GM19452 (cell line): Measurements from ENCODE around the gene DYNC1I1.

Experiments used
- ATAC-seq: cut with Tn5 transposase; IDR thresholded peaks from one replicate; pipeline ENCODE4 v1.9.1; 2021; ENCODE audit not compliant: unreplicated experiment

Gene DYNC1I1

GRCh38 chr7:96014617-96015016 is 242.3 kb downstream of the DYNC1I1 start:
- no peak for ATAC-seq

DNA sequence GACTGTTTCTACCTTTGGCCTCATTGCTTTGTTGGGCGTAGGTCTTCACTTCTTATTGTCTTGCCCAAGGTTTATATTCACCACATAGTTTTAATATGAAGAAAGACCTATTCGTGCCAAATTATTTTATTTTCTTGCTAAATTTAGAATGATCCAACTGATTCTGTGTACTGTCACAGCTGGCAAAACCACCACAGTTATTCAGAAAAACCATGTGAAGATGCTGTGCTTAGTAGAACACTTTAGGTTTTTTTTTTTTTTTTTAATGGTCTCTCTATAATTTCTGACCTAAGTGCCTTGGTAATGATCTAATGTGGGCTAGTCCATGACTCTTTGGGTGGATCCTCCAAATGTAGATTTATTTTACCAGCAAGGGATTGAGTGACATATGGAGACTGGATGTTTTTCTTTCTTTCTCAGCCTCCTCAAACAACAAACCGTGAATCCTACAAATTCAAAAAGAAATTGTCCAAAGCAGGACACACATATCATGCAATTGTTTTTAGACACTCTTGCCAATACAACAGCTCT is 243.8 kb downstream of the DYNC1I1 start:
- ATAC-seq = no peak

DNA sequence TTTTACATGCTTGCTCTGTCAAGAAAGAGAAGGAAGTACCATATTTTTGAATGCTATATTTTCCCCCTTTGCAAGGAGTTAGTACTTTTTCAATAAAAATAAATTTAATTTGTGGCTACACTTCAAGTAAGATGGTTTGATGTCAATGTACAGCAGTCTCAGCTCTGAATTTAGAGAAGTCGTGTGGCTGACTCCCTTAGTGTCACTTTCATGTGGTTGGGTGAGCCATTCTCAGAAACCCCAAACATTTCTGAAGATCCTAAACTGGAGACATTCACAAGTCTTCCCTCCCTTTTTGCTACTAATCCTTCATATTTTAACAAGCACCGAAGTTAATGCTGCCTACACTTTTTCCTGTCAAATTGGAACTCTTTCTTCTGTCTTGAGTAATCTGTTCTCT is 244.4 kb downstream of the DYNC1I1 start:
- no peak for ATAC-seq

DNA sequence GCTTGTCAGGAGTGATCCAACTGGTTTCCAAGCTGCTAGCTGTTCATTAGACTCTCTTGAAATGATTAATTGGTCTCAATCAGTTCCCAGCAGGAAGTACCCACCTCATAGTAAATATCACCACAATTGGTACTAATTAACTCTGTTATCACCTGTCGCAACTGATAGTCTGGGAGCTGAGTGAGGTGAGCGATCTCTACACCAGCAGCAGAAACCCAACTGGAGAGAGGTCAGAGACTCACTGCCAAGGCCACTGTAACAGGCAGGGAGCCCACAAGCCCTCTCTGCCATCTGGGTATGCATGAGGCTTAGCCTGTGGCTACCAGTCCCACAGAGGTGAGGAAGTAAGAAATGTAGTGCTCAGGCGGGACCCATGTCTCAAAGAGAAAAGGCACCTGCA is 245.5 kb downstream of the DYNC1I1 start:
- no peak for ATAC-seq

GRCh38 chr7:96021568-96021967 is 249.2 kb downstream of the DYNC1I1 start:
- ATAC-seq = no peak

DNA sequence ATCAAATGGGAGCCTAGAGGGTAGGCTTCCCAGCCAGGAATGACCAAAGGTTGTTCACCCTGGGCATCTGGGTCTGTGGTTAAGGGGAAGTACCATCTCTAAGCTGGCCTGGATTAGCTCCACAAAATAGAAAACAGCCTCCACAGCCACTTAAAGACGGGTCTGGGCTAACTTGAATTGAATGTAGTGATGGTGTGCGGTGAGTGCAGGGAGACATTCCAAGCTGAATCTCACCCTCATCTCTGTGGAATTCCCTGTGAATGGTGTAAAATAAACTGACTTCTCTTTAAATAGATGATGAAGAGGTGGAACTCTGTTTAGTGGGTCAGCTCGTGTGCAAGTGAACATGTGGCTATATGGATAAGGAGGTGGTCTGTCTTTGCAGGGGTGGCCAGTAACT is 251.0 kb downstream of the DYNC1I1 start:
- ATAC-seq = no peak

GRCh38 chr7:96026010-96026409 is 253.7 kb downstream of the DYNC1I1 start:
- no peak for ATAC-seq

- ATAC-seq = no peak
These were observed 254.3 kb downstream of the DYNC1I1 start for GRCh38 chr7:96026611-96027010.

DNA sequence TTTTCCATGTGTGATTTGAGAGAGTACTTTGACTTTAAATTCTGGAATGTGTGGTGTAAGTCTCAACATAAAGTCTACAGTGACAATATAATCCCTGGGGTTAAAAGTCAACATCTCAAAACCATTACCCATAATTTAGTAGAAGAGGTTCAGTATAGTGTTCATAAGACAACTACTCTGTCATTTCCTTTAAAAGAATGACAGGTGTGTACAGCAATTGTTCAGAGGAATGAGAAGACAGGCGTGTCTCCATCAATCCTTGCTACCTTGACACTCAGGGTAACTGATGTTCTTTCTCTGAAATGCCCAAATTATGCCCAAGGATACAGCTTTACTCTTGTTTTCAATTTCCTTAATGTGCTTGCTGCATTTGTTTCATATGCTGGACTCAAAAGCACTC is 256.4 kb downstream of the DYNC1I1 start:
- no peak for ATAC-seq

DNA sequence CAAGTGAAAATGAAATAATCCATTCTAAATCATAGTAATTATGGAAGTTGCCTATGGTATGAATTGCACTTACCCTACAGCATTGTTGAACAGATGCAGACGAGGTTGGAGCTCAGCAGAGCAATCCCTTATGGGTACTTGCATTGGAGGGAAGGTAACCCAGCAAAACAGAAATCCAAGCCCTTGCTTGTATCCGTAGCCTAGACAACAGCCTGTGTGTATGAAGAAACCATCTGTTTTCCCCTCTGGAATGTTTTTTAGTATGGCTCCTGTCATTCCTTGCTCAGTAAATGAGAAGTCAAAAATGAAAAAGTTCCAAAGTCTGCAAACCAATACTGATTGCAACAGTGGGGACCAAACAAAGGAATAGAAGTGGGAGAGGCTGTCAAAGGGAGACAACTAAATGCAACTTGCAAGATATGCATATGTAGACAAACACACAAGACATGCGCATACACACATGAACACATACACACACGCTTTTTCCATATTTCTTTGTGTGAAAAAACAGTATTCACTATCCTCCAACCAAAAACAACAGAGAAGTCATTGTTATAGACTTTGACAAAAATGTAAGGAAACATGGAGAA is 260.8 kb downstream of the DYNC1I1 start:
- ATAC-seq = no peak

- ATAC-seq = no peak
These were observed 262.8 kb downstream of the DYNC1I1 start for GRCh38 chr7:96034940-96035727.

- ATAC-seq = no peak
These were observed 268.0 kb downstream of the DYNC1I1 start for GRCh38 chr7:96040250-96040772.

- ATAC-seq = no peak
These were observed 268.8 kb downstream of the DYNC1I1 start for GRCh38 chr7:96041171-96041570.

DNA sequence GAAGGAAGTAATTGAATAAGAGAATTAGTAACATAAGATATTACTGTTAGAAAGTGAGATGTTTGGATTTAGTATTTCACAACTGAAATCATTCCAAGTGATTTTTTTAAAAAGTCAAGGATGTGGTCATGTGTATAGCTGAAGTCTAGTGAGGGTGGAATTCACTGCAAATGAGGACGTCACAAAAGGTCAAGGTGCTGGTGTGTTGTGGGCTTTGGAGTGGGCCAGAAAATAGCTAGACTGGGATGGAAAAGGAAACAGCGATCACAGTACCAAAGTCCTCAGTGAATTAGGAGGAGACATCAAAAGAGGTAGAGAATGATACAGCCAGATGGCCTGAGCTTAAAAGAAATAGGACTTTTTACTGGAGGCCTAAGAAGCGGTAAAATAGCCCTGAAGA is 272.8 kb downstream of the DYNC1I1 start:
- ATAC-seq = no peak

DNA sequence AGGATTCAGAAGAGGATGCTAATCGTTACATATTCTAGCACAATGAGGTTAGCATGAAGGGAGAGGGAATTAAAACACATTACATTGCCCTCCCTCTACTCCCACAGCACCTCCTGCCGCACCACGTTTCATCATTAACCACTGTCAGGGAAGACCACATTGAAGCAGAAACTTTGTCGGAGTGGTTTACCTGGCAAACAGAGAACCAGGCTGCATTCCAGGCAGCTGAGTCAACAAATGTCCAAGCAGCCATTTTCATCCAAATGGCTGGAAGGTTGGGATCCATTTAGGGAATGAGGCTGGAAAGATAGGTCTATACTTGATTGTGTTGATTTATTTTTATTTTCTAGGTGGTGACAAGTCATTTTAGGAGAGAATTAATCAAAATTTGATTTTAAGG is 273.6 kb downstream of the DYNC1I1 start:
- ATAC-seq = no peak

DNA sequence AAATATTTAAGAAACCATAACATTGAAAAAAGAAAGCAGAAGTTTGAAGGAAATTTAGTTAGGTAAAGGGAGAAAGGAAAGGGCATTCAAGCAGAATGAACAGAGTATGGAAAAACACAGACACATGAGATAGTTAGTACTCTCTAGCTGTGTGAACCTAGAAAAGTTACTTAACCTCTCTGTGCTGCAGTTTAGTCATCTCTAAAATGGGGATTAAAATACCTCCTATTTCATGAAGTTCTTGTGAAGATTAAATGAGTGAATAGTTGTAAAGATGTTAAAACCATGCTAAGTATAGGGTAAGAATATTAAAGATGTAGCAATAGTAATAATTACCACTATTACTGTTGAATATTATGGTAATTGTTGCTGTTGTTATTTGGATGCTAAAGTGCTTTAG is 279.9 kb downstream of the DYNC1I1 start:
- no peak for ATAC-seq

DNA sequence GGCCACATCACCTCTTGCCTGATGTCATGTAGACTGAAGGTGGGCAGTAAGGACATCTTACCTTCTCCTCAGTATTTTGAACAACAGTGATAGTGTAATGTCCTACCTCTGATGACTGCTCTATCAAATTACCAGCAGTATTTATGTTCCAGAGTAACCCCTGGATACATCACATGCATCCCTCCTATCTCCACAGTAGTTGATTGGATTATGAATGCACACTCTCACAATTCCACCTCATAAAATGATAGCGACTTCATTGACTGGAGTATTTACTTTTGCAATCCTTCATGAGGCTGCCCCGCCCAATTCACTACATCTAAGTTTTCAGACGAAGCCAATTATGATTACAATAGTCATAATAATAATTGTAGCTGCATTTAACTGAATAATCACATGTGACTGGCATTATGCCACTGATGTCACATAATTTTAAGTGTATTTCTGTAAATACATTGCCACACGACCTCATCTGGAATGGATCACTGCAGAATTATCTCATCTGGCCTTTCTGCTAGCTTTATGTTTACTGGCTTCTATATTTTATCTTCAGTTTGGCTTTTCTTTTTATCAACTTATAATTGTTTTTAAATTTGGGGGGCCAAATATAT is 280.6 kb downstream of the DYNC1I1 start:
- ATAC-seq = no peak

DNA sequence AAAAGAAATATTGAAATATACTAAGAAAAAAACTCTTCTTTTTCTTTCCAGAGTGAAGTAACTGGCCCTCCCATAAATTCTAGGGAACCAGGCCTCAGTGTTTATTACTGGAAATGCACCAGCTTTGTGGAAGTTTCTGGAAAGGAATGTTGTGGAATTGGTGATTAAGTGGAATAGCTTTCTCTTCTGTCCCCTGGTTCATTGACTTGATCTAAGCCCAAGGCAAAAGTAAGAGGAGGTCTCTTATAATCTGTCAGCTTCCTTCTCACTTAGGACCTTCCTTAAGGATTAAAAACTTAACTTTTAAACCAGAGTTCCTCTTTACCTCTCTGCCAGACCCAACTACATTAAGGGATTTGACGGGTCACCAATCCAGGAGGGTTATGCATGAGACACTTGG is 283.4 kb downstream of the DYNC1I1 start:
- no peak for ATAC-seq

DNA sequence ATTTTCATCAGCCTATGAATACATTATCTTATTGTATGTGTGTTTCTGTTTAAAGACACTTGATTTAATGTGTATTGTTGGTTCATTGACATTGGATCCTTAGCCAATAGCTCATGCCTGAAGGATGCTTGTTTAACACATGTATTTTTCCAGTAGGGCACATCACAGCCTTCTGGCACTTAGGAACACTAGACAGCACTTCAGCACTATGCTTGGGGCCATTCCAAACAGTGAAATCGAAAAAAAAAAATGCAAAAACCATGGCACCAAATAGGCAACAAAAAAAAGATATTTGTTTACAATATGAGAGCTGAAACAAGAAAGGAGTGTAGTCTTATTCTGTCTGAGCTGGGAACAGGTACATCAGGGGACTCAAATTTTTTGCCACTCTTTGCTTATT is 286.7 kb downstream of the DYNC1I1 start:
- no peak for ATAC-seq

- no peak for ATAC-seq
These were observed 288.7 kb downstream of the DYNC1I1 start for GRCh38 chr7:96061009-96061408.

- ATAC-seq = no peak
These were observed 289.5 kb downstream of the DYNC1I1 start for GRCh38 chr7:96061844-96062243.

DNA sequence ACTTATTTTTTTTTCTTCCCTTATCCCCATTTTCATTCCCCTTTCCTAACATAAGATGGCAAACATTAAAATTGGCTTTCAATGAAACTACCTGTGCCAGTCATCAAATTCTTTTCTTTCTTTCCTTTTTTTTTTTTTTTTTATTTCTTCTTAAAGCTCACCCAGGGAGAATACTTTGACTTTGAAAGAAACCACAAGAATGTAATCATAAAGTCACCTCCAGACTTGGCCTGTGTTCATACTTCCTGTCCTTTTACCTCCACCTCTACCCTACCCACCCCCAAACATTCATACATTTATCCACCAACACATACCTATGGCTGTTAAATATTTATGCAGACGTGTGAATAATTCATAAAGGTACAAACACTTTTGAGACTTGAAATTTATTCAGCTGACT is 295.0 kb downstream of the DYNC1I1 start:
- no peak for ATAC-seq
